Measurements from ENCODE around the gene FLT3. TPM values are rescaled to one million over a fixed set of nuclear protein-coding genes. Genes with fewer than 3 reads are reported as not detected.

Gene FLT3
- polyA plus RNA-seq, 3 donors: 2.1 to 5.3 (median 3.7) TPM

GRCh38 chr13:27960362-27961226, 139.8 kb downstream of the FLT3 start:
- H3K4me1 ChIP-seq (ENCODE audit: control insufficient read depth in 1 of 2, insufficient read depth in 2 of 2, low read length in 2 of 2): peaks cover 13 to 19% of the 10 kb centered on the region in 2 donors
- H3K4me3 ChIP-seq (replicated peaks in 1 of 3; ENCODE audit: low read depth in 2 of 3, low read length in 3 of 3): peak overlapping the region in 2 of 3 experiments; percentile 20 to 68
- H3K36me3 Mint-ChIP-seq: peaks cover 0 to 5% of the 10 kb centered on the region in 2 donors
- no peaks in the 10 kb centered on the region for H3K36me3 ChIP-seq (replicated peaks in 1 of 2; ENCODE audit: control insufficient read depth in 1 of 2, insufficient read depth in 2 of 2, low read length in 2 of 2)
- H3K27ac ChIP-seq (ENCODE audit: low read depth in 1 of 2, low read length in 2 of 2): no peak overlapping the region
- no peak overlapping the region for H3K27ac Mint-ChIP-seq
- no peaks in the 10 kb centered on the region for H4K20me1 ChIP-seq (ENCODE audit: insufficient read depth, low read length)
- TF ChIP-seq CTCF (IDR thresholded peaks at IDR 0.05): peak; percentile 31
- no peak for DNase-seq
- peaks cover 74 to 99% of the 10 kb centered on the region in 2 donors for H3K27me3 ChIP-seq (ENCODE audit: control insufficient read depth in 2 of 2, insufficient read depth in 2 of 2, low read length in 2 of 2)
- H3K79me2 ChIP-seq (ENCODE audit: insufficient read depth, low read length): no peaks in the 10 kb centered on the region
- H2AFZ ChIP-seq (ENCODE audit: insufficient read depth, low read depth, low read length, poor library complexity, severe bottlenecking): peak overlapping the region; percentile 67
- peaks cover 94 to 97% (median 96%) of the 10 kb centered on the region in 3 donors for H3K27me3 Mint-ChIP-seq (ENCODE audit: low read depth in 3 of 3)
- peak overlapping the region; percentile 73 for H3K4me2 ChIP-seq (replicated peaks; ENCODE audit: extremely low read depth, low read length, poor library complexity, severe bottlenecking)
- H3K9me3 ChIP-seq (replicated peaks in 1 of 2; ENCODE audit: control insufficient read depth in 1 of 2, insufficient read depth in 1 of 2, low read length in 2 of 2): peaks cover 0 to 45% of the 10 kb centered on the region in 2 donors
- intact Hi-C loops (cut with micrococcal nuclease): no loop called here
- under 1% methylated on average over 59 of the region's 73 CpGs for WGBS (ENCODE audit: insufficient coverage)
- H3K9ac ChIP-seq (ENCODE audit: insufficient read depth, low read length, poor library complexity, severe bottlenecking): no peak overlapping the region
- peaks cover 18% of the 10 kb centered on the region for H3K4me1 Mint-ChIP-seq
- peak overlapping the region; percentile 56 to 87 for H3K4me3 Mint-ChIP-seq
- H3K9me3 Mint-ChIP-seq: peaks cover 0 to 34% (median 6%) of the 10 kb centered on the region in 7 donors

GRCh38 chr13:27959976-27960361, 140.4 kb downstream of the FLT3 start:
- H3K27me3 Mint-ChIP-seq (ENCODE audit: low read depth in 3 of 3): peaks cover 94 to 97% (median 96%) of the 10 kb centered on the region in 3 donors

More at GRCh38 chr13:27959976-27960361, 140.4 kb downstream of the FLT3 start:
- Histone ChIP-seq H3K79me2 (ENCODE audit: insufficient read depth, low read length) (no peaks in the 10 kb centered on the region), H3K4me1 (ENCODE audit: control insufficient read depth in 1 of 2, insufficient read depth in 2 of 2, low read length in 2 of 2) (peaks cover 15 to 21% of the 10 kb centered on the region in 2 donors), H3K9me3 (replicated peaks in 1 of 2; ENCODE audit: control insufficient read depth in 1 of 2, insufficient read depth in 1 of 2, low read length in 2 of 2) (peaks cover 0 to 43% of the 10 kb centered on the region in 2 donors), H3K36me3 (replicated peaks in 1 of 2; ENCODE audit: control insufficient read depth in 1 of 2, insufficient read depth in 2 of 2, low read length in 2 of 2) (no peaks in the 10 kb centered on the region), H4K20me1 (ENCODE audit: insufficient read depth, low read length) (no peaks in the 10 kb centered on the region), H3K4me3 (replicated peaks in 1 of 3; ENCODE audit: low read depth in 2 of 3, low read length in 3 of 3) (peak overlapping the region in 2 of 3 experiments; percentile 20 to 68), H3K4me2 (replicated peaks; ENCODE audit: extremely low read depth, low read length, poor library complexity, severe bottlenecking) (peak overlapping the region; percentile 73), H2AFZ (ENCODE audit: insufficient read depth, low read depth, low read length, poor library complexity, severe bottlenecking) (peak overlapping the region; percentile 67), H3K9ac (ENCODE audit: insufficient read depth, low read length, poor library complexity, severe bottlenecking) (no peak overlapping the region), H3K27me3 (ENCODE audit: control insufficient read depth in 2 of 2, insufficient read depth in 2 of 2, low read length in 2 of 2) (peaks cover 74 to 99% of the 10 kb centered on the region in 2 donors), H3K27ac (ENCODE audit: low read depth in 1 of 2, low read length in 2 of 2) (no peak overlapping the region)
- peaks cover 0 to 29% (median 6%) of the 10 kb centered on the region in 7 donors for H3K9me3 Mint-ChIP-seq
- DNase-seq: no peak
- H3K36me3 Mint-ChIP-seq: peaks cover 0 to 5% of the 10 kb centered on the region in 2 donors
- H3K4me1 Mint-ChIP-seq: peaks cover 20% of the 10 kb centered on the region
- intact Hi-C loops (cut with micrococcal nuclease): no loop called here
- H3K27ac Mint-ChIP-seq: no peak overlapping the region
- peak overlapping the region; percentile 56 to 87 for H3K4me3 Mint-ChIP-seq
- TF ChIP-seq CTCF (IDR thresholded peaks at IDR 0.05): no peak
- 21% methylated on average over 12 of the region's 14 CpGs for WGBS (ENCODE audit: insufficient coverage)
